ENCODE data around the gene ALG12.

DNA sequence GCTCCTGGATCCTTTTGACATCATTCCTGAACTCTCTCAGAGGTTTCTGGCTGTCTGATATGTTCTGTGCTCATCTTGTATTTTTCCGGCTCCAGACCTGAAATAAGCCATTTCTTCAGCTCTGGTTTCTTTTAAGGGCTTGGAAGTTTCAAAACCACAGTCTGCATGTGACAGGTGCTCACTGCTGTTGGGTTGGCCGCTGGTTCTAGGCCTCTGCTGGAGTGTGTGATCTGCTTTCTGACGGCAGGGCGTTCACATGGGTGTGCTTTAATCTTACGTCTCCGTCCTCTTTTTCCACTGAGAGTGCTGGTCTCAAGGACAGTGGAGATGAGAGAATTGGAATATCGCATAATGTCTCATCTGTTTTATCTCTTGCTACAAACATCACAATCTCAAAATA is 54.3 kb downstream of the ALG12 start:
- TF ChIP-seq, protein P1, sequence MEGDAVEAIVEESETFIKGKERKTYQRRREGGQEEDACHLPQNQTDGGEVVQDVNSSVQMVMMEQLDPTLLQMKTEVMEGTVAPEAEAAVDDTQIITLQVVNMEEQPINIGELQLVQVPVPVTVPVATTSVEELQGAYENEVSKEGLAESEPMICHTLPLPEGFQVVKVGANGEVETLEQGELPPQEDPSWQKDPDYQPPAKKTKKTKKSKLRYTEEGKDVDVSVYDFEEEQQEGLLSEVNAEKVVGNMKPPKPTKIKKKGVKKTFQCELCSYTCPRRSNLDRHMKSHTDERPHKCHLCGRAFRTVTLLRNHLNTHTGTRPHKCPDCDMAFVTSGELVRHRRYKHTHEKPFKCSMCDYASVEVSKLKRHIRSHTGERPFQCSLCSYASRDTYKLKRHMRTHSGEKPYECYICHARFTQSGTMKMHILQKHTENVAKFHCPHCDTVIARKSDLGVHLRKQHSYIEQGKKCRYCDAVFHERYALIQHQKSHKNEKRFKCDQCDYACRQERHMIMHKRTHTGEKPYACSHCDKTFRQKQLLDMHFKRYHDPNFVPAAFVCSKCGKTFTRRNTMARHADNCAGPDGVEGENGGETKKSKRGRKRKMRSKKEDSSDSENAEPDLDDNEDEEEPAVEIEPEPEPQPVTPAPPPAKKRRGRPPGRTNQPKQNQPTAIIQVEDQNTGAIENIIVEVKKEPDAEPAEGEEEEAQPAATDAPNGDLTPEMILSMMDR (IDR thresholded peaks at IDR 0.05): no peak
- no peak for TF ChIP-seq POLR2A (IDR thresholded peaks at IDR 0.05)

Data from esophagus squamous epithelium (tissue), 4 donors.